GM18502 (cell line): ENCODE data around the gene EPDR1.
A peak's percentile ranks its signal among the peaks of the same experiment; 100 is the strongest.

Experiments
- ATAC-seq: cut with Tn5 transposase; IDR thresholded peaks from one replicate; pipeline ENCODE4 v1.9.1; 2021; ENCODE audit warnings: mild to moderate bottlenecking; ENCODE audit not compliant: unreplicated experiment, poor library complexity

Gene EPDR1

GRCh38 chr7:37973915-37974314 lies 53.5 kb downstream of the EPDR1 start:
- no peak for ATAC-seq

GRCh38 chr7:37974711-37975110 lies 54.3 kb downstream of the EPDR1 start:
- no peak for ATAC-seq

- ATAC-seq: no peak
Measured at GRCh38 chr7:37977243-37977642, 56.8 kb downstream of the EPDR1 start.

- ATAC-seq: no peak
Measured at GRCh38 chr7:37981664-37982063, 61.2 kb downstream of the EPDR1 start.

GRCh38 chr7:37982423-37982822 lies 62.0 kb downstream of the EPDR1 start:
- no peak for ATAC-seq

- no peak for ATAC-seq
Measured at GRCh38 chr7:37984750-37985390, 64.4 kb downstream of the EPDR1 start.

GRCh38 chr7:37986908-37987330 lies 66.5 kb downstream of the EPDR1 start:
- ATAC-seq: no peak

GRCh38 chr7:37987732-37988131 lies 67.3 kb downstream of the EPDR1 start:
- ATAC-seq: no peak

GRCh38 chr7:37988721-37989650 lies 68.5 kb downstream of the EPDR1 start:
- ATAC-seq: no peak

- no peak for ATAC-seq
Measured at GRCh38 chr7:37990337-37990736, 69.9 kb downstream of the EPDR1 start.

GRCh38 chr7:37993060-37993501 lies 72.6 kb downstream of the EPDR1 start:
- peak; percentile 59 for ATAC-seq

GRCh38 chr7:37999673-38000072 lies 79.2 kb downstream of the EPDR1 start:
- ATAC-seq: no peak

GRCh38 chr7:38000272-38000671 lies 79.8 kb downstream of the EPDR1 start:
- no peak for ATAC-seq
